Tibial nerve (tissue), 3 donors: ENCODE data around the gene PRKAR1B.
"Not testable (repeated sequence)": the region's sequence is repeated elsewhere in the genome, so short reads cannot be mapped to it uniquely, and the experiment has no call there.

Experiments
- POLR2A ChIP-seq, 2 donors: fragments of 450-650 bp; IDR thresholded peaks; one replicate each; pipeline ENCODE4 v1.6.1; 2017; ENCODE audit warnings: antibody characterized with exemption in 2 of 2, mild to moderate bottlenecking in 2 of 2, moderate library complexity in 2 of 2
- TF ChIP-seq, protein P1 (sequence below), 5 experiments: fragments of 200-600 bp in 3 of 5; fragments of 450-650 bp in 2 of 5; sonication (generic) in 3 of 5; IDR thresholded peaks; one replicate each; pipeline ENCODE4 v1.5.1; 2016 to 2019; ENCODE audit warnings: antibody characterized with exemption in 5 of 5, mild to moderate bottlenecking in 3 of 5, moderate library complexity in 2 of 5

DNA sequence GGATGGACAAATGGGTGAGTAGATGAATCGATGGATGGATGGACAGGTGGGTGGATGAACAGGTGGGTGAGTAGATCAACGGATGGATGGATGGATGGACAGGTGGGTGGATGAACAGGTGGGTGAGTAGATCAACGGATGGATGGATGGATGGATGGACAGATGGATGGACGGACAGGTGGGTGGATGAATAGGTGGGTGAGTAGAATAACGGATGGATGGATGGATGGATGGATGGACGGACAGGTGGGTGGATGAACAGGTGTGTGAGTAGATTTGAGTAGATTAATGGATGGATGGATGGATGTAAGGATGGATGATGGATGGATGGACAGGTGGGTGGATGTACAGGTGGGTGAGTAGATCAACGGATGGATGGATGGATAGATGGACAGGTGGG, 115.2 kb downstream of the PRKAR1B start:
- TF ChIP-seq, protein P1, sequence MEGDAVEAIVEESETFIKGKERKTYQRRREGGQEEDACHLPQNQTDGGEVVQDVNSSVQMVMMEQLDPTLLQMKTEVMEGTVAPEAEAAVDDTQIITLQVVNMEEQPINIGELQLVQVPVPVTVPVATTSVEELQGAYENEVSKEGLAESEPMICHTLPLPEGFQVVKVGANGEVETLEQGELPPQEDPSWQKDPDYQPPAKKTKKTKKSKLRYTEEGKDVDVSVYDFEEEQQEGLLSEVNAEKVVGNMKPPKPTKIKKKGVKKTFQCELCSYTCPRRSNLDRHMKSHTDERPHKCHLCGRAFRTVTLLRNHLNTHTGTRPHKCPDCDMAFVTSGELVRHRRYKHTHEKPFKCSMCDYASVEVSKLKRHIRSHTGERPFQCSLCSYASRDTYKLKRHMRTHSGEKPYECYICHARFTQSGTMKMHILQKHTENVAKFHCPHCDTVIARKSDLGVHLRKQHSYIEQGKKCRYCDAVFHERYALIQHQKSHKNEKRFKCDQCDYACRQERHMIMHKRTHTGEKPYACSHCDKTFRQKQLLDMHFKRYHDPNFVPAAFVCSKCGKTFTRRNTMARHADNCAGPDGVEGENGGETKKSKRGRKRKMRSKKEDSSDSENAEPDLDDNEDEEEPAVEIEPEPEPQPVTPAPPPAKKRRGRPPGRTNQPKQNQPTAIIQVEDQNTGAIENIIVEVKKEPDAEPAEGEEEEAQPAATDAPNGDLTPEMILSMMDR (IDR thresholded peaks at IDR 0.05): not testable (repeated sequence)
- not testable (repeated sequence) for TF ChIP-seq POLR2A (IDR thresholded peaks at IDR 0.05)
